ENCODE results near the gene TSGA10IP.

- no peak for TF ChIP-seq POLR2A (IDR thresholded peaks at IDR 0.05)
- TF ChIP-seq, protein P1, sequence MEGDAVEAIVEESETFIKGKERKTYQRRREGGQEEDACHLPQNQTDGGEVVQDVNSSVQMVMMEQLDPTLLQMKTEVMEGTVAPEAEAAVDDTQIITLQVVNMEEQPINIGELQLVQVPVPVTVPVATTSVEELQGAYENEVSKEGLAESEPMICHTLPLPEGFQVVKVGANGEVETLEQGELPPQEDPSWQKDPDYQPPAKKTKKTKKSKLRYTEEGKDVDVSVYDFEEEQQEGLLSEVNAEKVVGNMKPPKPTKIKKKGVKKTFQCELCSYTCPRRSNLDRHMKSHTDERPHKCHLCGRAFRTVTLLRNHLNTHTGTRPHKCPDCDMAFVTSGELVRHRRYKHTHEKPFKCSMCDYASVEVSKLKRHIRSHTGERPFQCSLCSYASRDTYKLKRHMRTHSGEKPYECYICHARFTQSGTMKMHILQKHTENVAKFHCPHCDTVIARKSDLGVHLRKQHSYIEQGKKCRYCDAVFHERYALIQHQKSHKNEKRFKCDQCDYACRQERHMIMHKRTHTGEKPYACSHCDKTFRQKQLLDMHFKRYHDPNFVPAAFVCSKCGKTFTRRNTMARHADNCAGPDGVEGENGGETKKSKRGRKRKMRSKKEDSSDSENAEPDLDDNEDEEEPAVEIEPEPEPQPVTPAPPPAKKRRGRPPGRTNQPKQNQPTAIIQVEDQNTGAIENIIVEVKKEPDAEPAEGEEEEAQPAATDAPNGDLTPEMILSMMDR (IDR thresholded peaks at IDR 0.05): no peak
Measured at GRCh38 chr11:65917077-65917433, 28.2 kb upstream of the TSGA10IP start.
